GM23338 (cell line): Measurements from ENCODE around the gene TOGARAM1.

Experiments
- CTCF ChIP-seq, 2 experiments: fragments of 200-600 bp in 1 of 2; sonication (generic) in 1 of 2; conservative IDR thresholded peaks; 2 replicates each; pipeline versions ENCODE4 v1.5.1 to v1.6.1; 2016 to 2017; ENCODE audit warnings: antibody characterized with exemption in 2 of 2, low read depth in 2 of 2, mild to moderate bottlenecking in 2 of 2, moderate library complexity in 1 of 2
- ETS1 ChIP-seq: IDR thresholded peaks from 2 replicates; pipeline ENCODE4 v1.6.1; 2016; ENCODE audit warnings: antibody characterized with exemption
- EZH2 ChIP-seq: fragments of 200-600 bp; sonication (generic); IDR thresholded peaks from one replicate; pipeline ENCODE4 v1.8.0; 2017; ENCODE audit warnings: antibody characterized with exemption, mild to moderate bottlenecking, low read depth; ENCODE audit not compliant: unreplicated experiment
- EZH2phosphoT487 ChIP-seq: fragments of 200-600 bp; sonication (generic); IDR thresholded peaks from one replicate; pipeline ENCODE4 v1.8.1; 2018; ENCODE audit warnings: antibody characterized with exemption; ENCODE audit not compliant: unreplicated experiment
- JUNB ChIP-seq: IDR thresholded peaks from one replicate; pipeline ENCODE4 v1.6.1; 2016; ENCODE audit warnings: antibody characterized with exemption; ENCODE audit not compliant: unreplicated experiment
- POLR2AphosphoS5 ChIP-seq: IDR thresholded peaks from 2 replicates; pipeline ENCODE4 v1.6.1; 2016; ENCODE audit warnings: antibody characterized with exemption, low read depth
- REST ChIP-seq: IDR thresholded peaks from one replicate; pipeline ENCODE4 v1.6.1; 2018; ENCODE audit warnings: antibody characterized with exemption; ENCODE audit not compliant: unreplicated experiment
- ZNF114 ChIP-seq: fragments of 250-450 bp; sonication (Bioruptor Pico); IDR thresholded peaks from 2 replicates; pipeline ENCODE4 v1.5.0; 2020; ENCODE audit warnings: mild to moderate bottlenecking, moderate library complexity

GRCh38 chr14:45073231-45073879 is 111.4 kb downstream of the TOGARAM1 start:
- TF ChIP-seq CTCF (conservative IDR thresholded peaks at IDR 0.05; ENCODE audit: low read depth in 2 of 2) (no peak), REST (no peak), EZH2 (no peak), ETS1 (no peak), POLR2AphosphoS5 (no peak), JUNB (no peak), ZNF114 (CRISPR knock-in tag) (no peak), EZH2phosphoT487 (no peak)
